SHP77 (cell line): ENCODE measurements around the gene PPIL6.
A peak's percentile ranks its signal among the peaks of the same experiment; 100 is the strongest.

Source experiments
- DNase-seq, 2 experiments: peaks; one replicate each; lab custom pipeline; 2025; lab: John Stamatoyannopoulos, UW

The PPIL6 gene

GRCh38 chr6:109362102-109362884 is 78.1 kb downstream of the PPIL6 start:
- DNase-seq, result no peak

- DNase-seq, result no peak
Observed at GRCh38 chr6:109360791-109361190, 79.6 kb downstream of the PPIL6 start.

- DNase-seq, result no peak
Observed at GRCh38 chr6:109360281-109360680, 80.1 kb downstream of the PPIL6 start.

- DNase-seq, result no peak
Observed at GRCh38 chr6:109359248-109359647, 81.2 kb downstream of the PPIL6 start.

- no peak for DNase-seq
Observed at GRCh38 chr6:109358204-109358603, 82.2 kb downstream of the PPIL6 start.

GRCh38 chr6:109356237-109356636 is 84.2 kb downstream of the PPIL6 start:
- DNase-seq, result no peak

- no peak for DNase-seq
Observed at GRCh38 chr6:109351231-109352130, 88.9 kb downstream of the PPIL6 start.

- DNase-seq, result peak; percentile 17 to 51
Observed at GRCh38 chr6:109349419-109349987, 90.9 kb downstream of the PPIL6 start.

- DNase-seq, result no peak
Observed at GRCh38 chr6:109348226-109348625, 92.2 kb downstream of the PPIL6 start.

- no peak for DNase-seq
Observed at GRCh38 chr6:109347779-109348178, 92.6 kb downstream of the PPIL6 start.

- DNase-seq, result no peak
Observed at GRCh38 chr6:109345986-109346385, 94.4 kb downstream of the PPIL6 start.

GRCh38 chr6:109344226-109344625 is 96.2 kb downstream of the PPIL6 start:
- DNase-seq, result no peak

- no peak for DNase-seq
Observed at GRCh38 chr6:109343518-109343917, 96.9 kb downstream of the PPIL6 start.

GRCh38 chr6:109342911-109343310 is 97.5 kb downstream of the PPIL6 start:
- no peak for DNase-seq

- DNase-seq, result no peak
Observed at GRCh38 chr6:109342506-109342905, 97.9 kb downstream of the PPIL6 start.

- no peak for DNase-seq
Observed at GRCh38 chr6:109340811-109341210, 99.6 kb downstream of the PPIL6 start.
